Airway epithelial cell (primary cell): Measurements from ENCODE around the gene CORO7. TPM values are rescaled to one million over a fixed set of nuclear protein-coding genes. Genes with fewer than 3 reads are reported as not detected.

Experiments used
- total RNA-seq: library from RNA; depleted of rRNA; stranded (reverse); fragments of >200 nt; gene quantifications from 2 replicates; pipeline ENCODE4 v1.2.3, GENCODE V29; 2015

CORO7 gene
- total RNA-seq = 12.4 and 19.3 TPM in 2 replicates

DNA sequence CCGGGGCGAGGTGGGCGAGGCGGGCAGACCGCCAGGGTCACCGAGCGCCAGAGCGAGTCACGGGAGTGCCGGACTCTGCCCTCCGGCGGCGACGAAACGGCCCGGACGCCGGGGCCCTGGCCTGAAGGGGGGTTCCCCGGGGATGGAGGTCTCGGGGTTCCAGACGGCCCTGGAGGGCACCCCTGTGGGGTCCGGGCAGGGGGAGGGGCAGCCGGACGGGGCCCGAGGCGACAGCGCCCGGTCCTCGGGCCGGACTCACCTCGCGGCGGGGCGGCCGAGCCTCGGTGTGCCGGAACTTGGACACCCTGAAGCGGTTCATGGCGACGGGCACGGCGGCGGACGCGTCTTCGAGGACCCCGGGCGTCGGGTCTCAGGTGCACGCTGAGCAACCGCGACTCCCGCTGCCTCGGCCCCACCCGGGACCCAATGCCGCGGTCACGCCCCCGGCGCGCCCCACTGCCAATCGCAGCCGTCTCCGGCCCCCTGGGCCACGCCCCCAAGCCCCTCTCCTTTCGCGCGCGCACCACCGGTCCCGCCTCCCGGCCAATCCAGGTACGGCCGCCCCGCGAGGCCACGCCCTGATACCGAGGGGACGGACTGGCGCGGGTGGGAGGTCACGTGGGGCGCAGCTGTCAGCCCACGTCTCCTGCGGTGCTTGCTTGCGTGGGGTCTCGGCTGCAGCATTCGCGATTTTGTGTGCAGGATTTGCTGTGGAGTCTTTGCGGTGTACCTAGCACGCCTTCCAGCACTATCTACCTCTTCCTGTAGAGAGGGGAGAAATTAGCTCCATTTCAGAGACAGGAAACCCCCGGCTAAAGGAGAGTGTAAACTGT lies at the start of gene CORO7:
TSS of gene CORO7 (minus strand) at position 397 of the 833 bp plus-strand sequence. CDS start at position 319, 78 bp downstream.

DNA sequence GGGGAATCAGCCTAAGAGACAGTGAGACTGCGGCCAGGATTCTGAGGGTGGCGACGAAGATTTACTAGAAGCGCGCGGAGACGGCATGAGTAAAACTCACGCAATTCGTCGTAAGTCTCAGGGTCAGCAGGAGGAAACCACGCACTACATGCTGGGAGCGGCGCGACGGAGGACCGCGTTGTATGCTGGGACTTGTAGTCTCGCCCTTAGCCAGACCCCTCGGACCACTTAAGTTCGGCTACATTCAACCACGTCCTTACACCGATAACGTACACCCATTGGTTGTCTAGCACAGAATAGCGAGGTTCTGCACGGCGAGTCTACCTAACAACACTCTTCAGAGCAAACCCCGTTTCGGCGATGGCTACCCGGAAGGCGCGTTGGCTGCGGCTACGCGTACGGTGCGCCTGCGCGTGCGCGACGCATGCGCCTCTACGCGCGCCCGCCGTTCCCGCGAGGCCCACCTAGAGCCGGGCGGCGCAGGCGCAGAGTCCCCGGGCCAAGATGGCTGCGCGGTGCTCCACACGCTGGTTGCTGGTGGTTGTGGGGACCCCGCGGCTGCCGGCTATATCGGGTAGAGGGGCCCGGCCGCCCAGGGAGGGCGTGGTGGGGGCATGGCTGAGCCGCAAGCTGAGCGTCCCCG lies 9.1 kb upstream of the CORO7 start, which contains the start of gene DNAJA3:
TSS of gene DNAJA3 (plus strand) at position 491 of the 643 bp plus-strand sequence. CDS start at position 505, 14 bp downstream.

DNA sequence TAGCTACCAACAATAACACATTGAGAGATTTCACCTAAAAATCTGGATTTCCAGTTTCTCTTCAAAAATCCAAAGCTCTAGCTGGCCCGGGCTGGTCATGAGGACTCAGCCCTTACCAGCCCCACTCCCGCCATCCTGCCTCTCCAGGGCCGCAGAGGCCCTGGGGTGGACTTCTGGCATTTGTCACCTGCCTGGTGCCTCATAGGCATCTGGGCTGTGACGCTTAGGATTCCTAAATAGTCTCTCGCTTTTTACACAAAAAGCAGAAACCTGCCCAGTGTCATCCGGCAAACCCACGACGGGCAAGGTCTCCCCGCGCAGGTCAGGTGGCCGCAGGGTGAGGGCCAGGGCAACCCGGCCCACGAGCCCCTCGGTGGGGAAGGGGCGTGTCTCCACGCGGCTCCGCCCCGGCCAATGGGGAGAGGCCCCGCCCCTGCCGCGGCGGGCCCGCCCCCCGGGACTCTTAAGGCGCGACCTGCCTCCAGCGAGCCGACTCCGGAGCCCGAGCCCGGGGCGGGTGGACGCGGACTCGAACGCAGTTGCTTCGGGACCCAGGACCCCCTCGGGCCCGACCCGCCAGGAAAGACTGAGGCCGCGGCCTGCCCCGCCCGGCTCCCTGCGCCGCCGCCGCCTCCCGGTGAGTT lies 44.9 kb downstream of the CORO7 start, which contains the start of gene VASN:
TSS of gene VASN (plus strand) at position 492 of the 644 bp plus-strand sequence. CDS start 9,030 bp downstream, outside the sequence.

DNA sequence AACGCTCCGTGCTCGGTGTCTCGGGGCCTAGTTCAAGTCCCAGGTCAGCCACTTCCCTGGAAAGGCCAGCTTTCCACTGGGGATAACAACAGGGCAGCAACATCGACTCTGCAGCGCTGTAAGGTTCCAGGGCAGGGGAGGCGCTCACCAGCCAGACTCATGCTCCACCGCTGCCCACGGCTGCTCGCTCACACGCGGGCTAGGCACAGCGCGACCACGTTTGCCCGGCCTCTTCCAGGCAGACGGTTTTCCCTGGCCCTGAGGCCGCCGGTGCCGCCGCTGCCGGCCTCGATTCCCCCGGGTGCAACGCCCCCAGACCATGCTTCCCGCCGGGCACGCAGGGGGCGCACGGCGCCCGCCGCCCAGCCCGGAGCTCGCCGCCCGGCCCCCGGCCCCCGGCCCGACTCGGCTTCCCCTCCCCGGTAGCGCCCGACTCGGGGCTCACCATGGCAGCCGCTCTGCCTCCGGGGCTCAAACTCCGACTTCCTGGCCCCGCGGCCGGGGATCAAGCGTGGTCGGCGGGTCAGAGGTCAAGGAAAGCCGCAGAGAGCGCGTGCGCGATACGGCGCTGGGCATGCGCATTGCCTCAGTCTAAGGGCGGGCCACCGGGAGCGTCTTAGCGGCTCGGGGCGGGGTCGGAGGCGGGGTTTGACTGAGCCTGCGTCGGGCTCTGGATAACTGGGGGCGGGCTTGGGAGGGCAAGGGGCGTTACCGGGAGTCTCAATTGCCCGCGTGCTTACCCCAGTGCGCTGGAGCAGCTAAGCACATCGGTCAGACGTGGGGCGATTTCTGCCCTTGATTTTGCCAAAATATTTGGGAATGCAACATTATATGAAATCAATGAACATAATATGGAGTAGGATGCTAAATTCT lies 65.4 kb downstream of the CORO7 start, which contains the start of gene PAM16:
TSS of gene PAM16 (minus strand) at position 535 of the 873 bp plus-strand sequence. CDS start at position 448, 87 bp downstream.

DNA sequence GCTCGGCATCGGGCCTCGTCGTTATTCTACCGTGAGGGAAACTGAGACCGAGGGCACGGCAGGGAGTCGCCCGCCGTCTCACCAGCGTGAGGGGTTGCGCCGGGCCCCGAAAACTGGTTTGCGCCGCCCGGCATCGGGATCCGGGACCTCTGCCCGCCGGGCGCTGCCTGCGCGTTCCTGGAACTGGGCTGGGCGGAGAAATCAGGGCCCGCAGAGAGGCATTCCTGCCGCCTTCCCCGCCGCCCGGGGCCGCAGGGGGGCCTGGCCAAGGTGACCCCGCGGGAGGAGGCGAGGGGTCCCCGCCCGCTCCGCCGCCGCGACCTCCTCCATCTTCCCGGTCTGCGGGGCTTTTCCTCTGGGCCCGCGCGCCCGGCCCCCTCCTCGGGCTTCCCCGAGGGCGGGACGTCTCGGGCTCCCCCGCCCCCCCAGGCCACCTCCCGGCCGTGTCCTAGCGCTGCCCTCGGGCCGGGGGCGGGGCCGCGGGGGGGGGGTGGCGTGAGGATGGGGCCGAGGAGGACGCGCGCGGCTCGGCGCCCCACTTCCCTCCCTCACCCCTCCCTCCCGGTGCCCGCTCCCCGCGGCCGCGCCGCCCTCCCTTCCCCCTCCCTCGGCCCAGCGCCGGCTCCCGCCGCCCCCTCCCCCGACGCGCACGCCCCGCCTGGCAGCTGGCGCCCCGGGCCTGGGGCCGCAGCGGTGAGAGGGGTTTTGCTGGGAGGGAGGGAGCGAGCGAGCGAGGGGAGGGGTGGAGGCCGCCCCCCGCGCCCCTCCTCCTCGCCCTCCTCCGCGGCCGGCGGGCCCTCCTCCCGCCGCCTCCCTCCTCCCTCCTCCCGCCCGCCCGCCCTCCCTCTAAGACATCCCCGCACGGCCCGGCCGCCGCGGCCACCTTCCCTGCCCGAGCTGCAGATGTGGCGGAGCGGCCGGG lies 100.9 kb downstream of the CORO7 start, which contains the start of gene GLIS2:
TSS of gene GLIS2 (plus strand) at position 882 of the 922 bp plus-strand sequence. CDS start 16,214 bp downstream, outside the sequence.

Other genes with a start within 250 kb of the CORO7 start
- gene SRL, start 174.5 kb downstream of the CORO7 start, total RNA-seq = not detected in 2 replicates
- 10.5 and 17.1 TPM in 2 replicates for gene TFAP4, start 143.6 kb downstream of the CORO7 start, total RNA-seq
- gene GLIS2, start 100.5 kb downstream of the CORO7 start, total RNA-seq = 2.1 and 3.2 TPM in 2 replicates
- gene PAM16, start 65.3 kb downstream of the CORO7 start, total RNA-seq = 50.7 and 59.3 TPM in 2 replicates
- gene VASN, start 44.7 kb downstream of the CORO7 start, total RNA-seq = 15.0 and 18.3 TPM in 2 replicates
- gene DNAJA3, start 9.3 kb upstream of the CORO7 start, total RNA-seq = 37.9 and 50.9 TPM in 2 replicates
- 92.7 and 124 TPM in 2 replicates for gene NMRAL1, start 58.0 kb upstream of the CORO7 start, total RNA-seq
- gene HMOX2, start 59.8 kb upstream of the CORO7 start, total RNA-seq = 124 and 131 TPM in 2 replicates
- 28.5 and 30.5 TPM in 2 replicates for gene CDIP1, start 122.2 kb upstream of the CORO7 start, total RNA-seq
- gene C16orf96, start 139.7 kb upstream of the CORO7 start, total RNA-seq = not detected in 2 replicates
- gene UBALD1, start 198.3 kb upstream of the CORO7 start, total RNA-seq = 8.1 and 13.3 TPM in 2 replicates
- gene MGRN1, start 208.2 kb upstream of the CORO7 start, total RNA-seq = 17.9 and 23.7 TPM in 2 replicates